Vagina (tissue), 2 donors: ENCODE measurements around the gene FAM107B. TPM values are rescaled to one million over a fixed set of nuclear protein-coding genes. Genes with fewer than 3 reads are reported as not detected.

Experiments
- DNase-seq, 2 donors: peaks; one replicate each; pipeline ENCODE4 v3.0.0-alpha.2; 2017; ENCODE audit errors: extremely low spot score in 2 of 2
- H3K27ac ChIP-seq: fragments of 200-600 bp; sonication (generic); one replicate; pipeline ENCODE4 v1.5.1; 2019
- H3K27me3 ChIP-seq: fragments of 200-600 bp; sonication (generic); one replicate; pipeline ENCODE4 v1.5.1; 2019
- H3K36me3 ChIP-seq, 2 donors: fragments of 200-600 bp; sonication (generic); one replicate each; pipeline ENCODE4 v1.5.1; 2017 to 2019
- H3K4me1 ChIP-seq: fragments of 200-600 bp; sonication (generic); one replicate; pipeline ENCODE4 v1.5.1; 2019
- H3K4me3 ChIP-seq, 2 donors: fragments of 200-600 bp; sonication (generic); 1 replicate in 1 of 2; 2 replicates in 1 of 2; pipeline ENCODE4 v1.5.1; 2016 to 2019
- H3K9me3 ChIP-seq: fragments of 200-600 bp; sonication (generic); one replicate; pipeline ENCODE4 v1.5.1; 2019
- CTCF ChIP-seq, 3 experiments: fragments of 450-650 bp in 2 of 3; fragments of 200-600 bp in 1 of 3; sonication (generic) in 1 of 3; IDR thresholded peaks; one replicate each; pipeline ENCODE4 v1.5.1; 2017 to 2019; ENCODE audit warnings: antibody characterized with exemption in 3 of 3, mild to moderate bottlenecking in 2 of 3, moderate library complexity in 2 of 3
- POLR2A ChIP-seq, 2 donors: fragments of 450-650 bp; IDR thresholded peaks; one replicate each; pipeline ENCODE4 v1.6.1; 2017; ENCODE audit warnings: antibody characterized with exemption in 2 of 2, mild to moderate bottlenecking in 2 of 2, moderate library complexity in 2 of 2
- POLR2AphosphoS5 ChIP-seq, 2 donors: sonication (generic); formaldehyde crosslinking; IDR thresholded peaks; one replicate each; pipeline ENCODE4 v1.9.0; 2017; ENCODE audit warnings: antibody characterized with exemption in 2 of 2, mild to moderate bottlenecking in 2 of 2, low read depth in 1 of 2; ENCODE audit not compliant: insufficient read depth in 1 of 2
- intact Hi-C: fragments of 100-400 bp; cut with DNase I; formaldehyde crosslinking; loops from one replicate; pipeline ENCODE4 v1.15.1; 2023
- total RNA-seq: library from RNA; depleted of rRNA; stranded (reverse); fragments of >200 nt; gene quantifications from one replicate; pipeline ENCODE4 v1.2.3, GENCODE V29; 2016

The FAM107B gene
- total RNA-seq, 1 donor from 2014 or later = 33.4 TPM

- no peak overlapping the region for H3K4me3 ChIP-seq
- H3K9me3 ChIP-seq = no peaks in the 10 kb centered on the region
- intact Hi-C loops = loop anchor here (10.0 kb wide), 1 partner anchor 335 kb away; the partner anchor contains the start of genes CDNF, HSPA14 and MSANTD7
- H3K4me1 ChIP-seq = peaks cover 9% of the 10 kb centered on the region
- TF ChIP-seq POLR2A (IDR thresholded peaks at IDR 0.05) (no peak), CTCF (IDR thresholded peaks at IDR 0.05) (no peak), POLR2AphosphoS5 (IDR thresholded peaks at IDR 0.05; ENCODE audit: insufficient read depth in 1 of 2, low read depth in 1 of 2) (no peak)
- no peaks in the 10 kb centered on the region for H3K27me3 ChIP-seq
- no peaks in the 10 kb centered on the region for H3K36me3 ChIP-seq
- DNase-seq = no peak
- no peak overlapping the region for H3K27ac ChIP-seq
Measured at GRCh38 chr10:14500172-14500765, 274.4 kb downstream of the FAM107B start.

GRCh38 chr10:14499601-14499904, 275.1 kb downstream of the FAM107B start:
- intact Hi-C loops = no loop called here
- Histone ChIP-seq H3K4me3 (no peak overlapping the region), H3K36me3 (no peaks in the 10 kb centered on the region), H3K27ac (peak overlapping the region; percentile 8), H3K4me1 (peaks cover 9% of the 10 kb centered on the region), H3K27me3 (no peaks in the 10 kb centered on the region), H3K9me3 (no peaks in the 10 kb centered on the region)
- no peak for DNase-seq
- TF ChIP-seq POLR2A (IDR thresholded peaks at IDR 0.05) (no peak), CTCF (IDR thresholded peaks at IDR 0.05) (no peak)

GRCh38 chr10:14498326-14498725, 276.4 kb downstream of the FAM107B start:
- Histone ChIP-seq H3K4me3 (no peak overlapping the region), H3K27ac (no peak overlapping the region), H3K4me1 (peaks cover 9% of the 10 kb centered on the region), H3K36me3 (no peaks in the 10 kb centered on the region), H3K27me3 (no peaks in the 10 kb centered on the region), H3K9me3 (no peaks in the 10 kb centered on the region)
- TF ChIP-seq CTCF (IDR thresholded peaks at IDR 0.05) = no peak
- TF ChIP-seq POLR2AphosphoS5 (IDR thresholded peaks at IDR 0.05; ENCODE audit: insufficient read depth in 1 of 2, low read depth in 1 of 2) = no peak
- no peak for TF ChIP-seq POLR2A (IDR thresholded peaks at IDR 0.05)
- no peak for DNase-seq
- intact Hi-C loops = no loop called here

GRCh38 chr10:14491811-14492210, 282.9 kb downstream of the FAM107B start:
- DNase-seq = peak in 1 of 2 donors; percentile 13
- Histone ChIP-seq H3K4me1 (no peaks in the 10 kb centered on the region), H3K4me3 (no peak overlapping the region), H3K27me3 (no peaks in the 10 kb centered on the region), H3K36me3 (no peaks in the 10 kb centered on the region), H3K27ac (no peak overlapping the region), H3K9me3 (no peaks in the 10 kb centered on the region)
- TF ChIP-seq CTCF (IDR thresholded peaks at IDR 0.05) (no peak), POLR2AphosphoS5 (IDR thresholded peaks at IDR 0.05; ENCODE audit: insufficient read depth in 1 of 2, low read depth in 1 of 2) (no peak)
- intact Hi-C loops = no loop called here

GRCh38 chr10:14489522-14490177, 285.0 kb downstream of the FAM107B start:
- Histone ChIP-seq H3K4me1 (no peaks in the 10 kb centered on the region), H3K27me3 (no peaks in the 10 kb centered on the region), H3K9me3 (no peaks in the 10 kb centered on the region), H3K4me3 (no peak overlapping the region), H3K36me3 (no peaks in the 10 kb centered on the region), H3K27ac (no peak overlapping the region)
- DNase-seq = peak in 1 of 2 donors; percentile 13
- no peak for TF ChIP-seq POLR2A (IDR thresholded peaks at IDR 0.05)
- TF ChIP-seq CTCF (IDR thresholded peaks at IDR 0.05) = no peak
- TF ChIP-seq POLR2AphosphoS5 (IDR thresholded peaks at IDR 0.05; ENCODE audit: insufficient read depth in 1 of 2, low read depth in 1 of 2) = no peak
- intact Hi-C loops = no loop called here
